NCI-H82 (cell line): ENCODE results near the gene CHST15.

Experiments used
- DNase-seq: peaks from one replicate; lab custom pipeline; 2025; lab: John Stamatoyannopoulos, UW

Gene CHST15

DNA sequence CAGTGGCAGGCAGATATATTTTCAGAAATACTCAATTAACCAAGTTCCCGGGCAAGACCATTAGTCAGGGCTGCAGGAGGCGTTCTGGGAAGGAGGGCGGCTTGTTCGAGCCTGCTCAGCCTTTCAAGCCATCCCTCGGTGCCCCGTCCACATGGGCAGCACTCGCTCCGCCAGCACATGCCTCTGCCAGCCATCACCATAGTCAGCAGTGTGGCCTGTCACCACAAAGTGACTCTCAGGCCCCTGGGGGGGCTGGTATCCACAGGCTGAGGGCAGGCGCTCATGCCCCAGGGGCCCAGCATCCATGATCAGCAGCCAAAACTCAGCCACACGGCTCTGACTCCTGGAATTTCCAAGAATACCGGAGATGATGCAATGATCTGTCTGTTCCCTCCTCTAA, 81.9 kb downstream of the CHST15 start:
- no peak for DNase-seq

DNA sequence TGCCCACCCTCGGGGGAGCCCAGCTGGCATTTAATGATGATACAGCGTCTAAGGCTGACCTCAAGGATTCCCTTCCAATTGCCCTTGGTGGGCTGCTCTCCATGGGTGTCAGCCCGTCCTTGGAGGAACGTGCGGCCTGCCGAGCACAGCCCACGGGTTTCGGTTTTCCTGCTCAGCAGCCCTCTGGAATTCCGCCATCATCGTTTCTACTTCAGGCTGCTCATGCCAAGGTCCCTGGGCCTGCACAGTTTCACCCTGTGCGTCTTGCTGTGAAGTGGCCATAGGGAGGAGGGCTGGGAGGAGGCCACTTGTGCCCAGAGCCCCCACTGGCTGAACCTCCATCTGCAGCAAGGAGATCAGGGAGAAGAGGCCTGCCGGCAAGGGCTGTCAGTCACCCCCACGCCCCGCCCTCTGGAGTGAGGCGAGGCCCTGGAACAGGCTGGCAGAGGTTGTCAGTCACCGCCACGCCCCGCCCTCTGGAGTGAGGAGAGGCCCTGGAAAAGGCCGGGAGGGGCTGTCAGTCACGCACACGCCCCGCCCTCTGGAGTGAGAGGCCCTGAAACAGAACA, 82.8 kb downstream of the CHST15 start:
- no peak for DNase-seq

- no peak for DNase-seq
Observed at GRCh38 chr10:124010024-124010423, 83.4 kb downstream of the CHST15 start.

- no peak for DNase-seq
Observed at GRCh38 chr10:124009231-124010015, 84.0 kb downstream of the CHST15 start.

- DNase-seq: no peak
Observed at GRCh38 chr10:124008681-124009080, 84.7 kb downstream of the CHST15 start.

DNA sequence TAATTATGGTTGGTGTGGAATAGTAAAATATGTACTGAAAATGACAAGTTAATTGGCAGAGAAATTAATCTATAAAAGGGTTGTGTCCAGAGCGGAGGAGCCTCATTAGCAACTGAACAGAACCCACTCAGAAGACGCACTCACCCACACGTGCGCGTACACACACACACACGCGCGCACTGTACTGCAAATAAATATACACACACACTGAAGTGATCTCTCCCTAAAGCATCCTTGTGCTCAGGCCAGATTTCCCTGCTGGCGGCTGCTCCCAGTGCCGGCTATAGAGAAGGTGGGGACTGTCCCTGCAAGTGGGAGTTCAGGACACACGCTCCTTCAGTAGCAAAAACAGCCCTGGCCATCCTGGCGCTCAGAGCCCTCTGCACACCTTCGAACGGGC, 85.2 kb downstream of the CHST15 start:
- DNase-seq: no peak

GRCh38 chr10:124007773-124008145, 85.6 kb downstream of the CHST15 start:
- no peak for DNase-seq

DNA sequence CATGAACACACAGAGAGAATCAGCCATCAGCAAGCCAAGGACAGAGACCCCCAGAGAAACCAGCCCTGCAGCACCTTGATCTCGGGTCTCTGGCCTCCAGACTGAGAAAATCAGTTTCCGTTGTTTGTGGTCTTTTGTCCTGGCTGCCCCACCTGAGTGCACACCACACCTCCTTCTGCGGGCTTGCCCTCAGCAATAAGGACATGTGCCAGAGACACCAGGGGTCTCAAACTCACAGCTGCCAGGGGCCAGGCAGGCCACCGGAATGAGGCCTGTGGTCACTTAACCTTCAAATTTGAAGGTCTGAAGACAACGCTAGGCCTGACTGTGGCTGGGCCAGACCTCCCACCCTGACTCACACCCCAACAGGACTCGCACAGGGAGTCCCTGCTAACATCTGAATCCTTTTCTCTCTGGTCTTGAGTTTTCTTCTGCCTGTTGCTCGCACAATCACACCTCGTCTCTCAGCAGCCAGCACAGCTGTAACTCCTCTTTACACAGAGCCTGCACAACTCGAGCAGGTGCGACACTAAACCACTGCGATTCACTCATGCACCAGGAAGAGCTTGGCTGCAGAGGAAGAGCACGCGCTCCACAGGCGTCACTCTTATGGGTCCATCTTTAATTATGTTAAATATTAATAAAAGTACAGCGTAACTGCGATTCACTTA, 86.2 kb downstream of the CHST15 start:
- DNase-seq: no peak

DNA sequence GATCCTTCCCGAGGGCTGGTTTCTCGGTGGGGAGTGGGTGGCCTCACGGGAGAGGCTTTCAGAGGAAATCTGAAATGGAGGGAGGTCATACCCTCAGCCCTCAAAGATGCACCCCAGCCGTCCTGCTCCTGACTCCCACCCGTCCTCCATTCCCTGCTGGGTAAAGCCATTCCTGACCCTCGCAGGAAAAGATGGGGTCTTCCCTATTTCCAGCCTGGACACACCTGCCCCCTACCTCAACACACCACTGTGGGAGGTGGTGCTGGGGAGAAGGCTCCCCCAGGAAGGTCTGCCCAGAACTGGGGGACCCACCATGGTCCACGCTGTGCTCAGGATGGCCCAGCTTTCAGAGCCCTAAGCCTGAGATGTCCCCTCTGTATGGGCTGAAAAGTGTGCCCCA, 86.9 kb downstream of the CHST15 start:
- DNase-seq: no peak

DNA sequence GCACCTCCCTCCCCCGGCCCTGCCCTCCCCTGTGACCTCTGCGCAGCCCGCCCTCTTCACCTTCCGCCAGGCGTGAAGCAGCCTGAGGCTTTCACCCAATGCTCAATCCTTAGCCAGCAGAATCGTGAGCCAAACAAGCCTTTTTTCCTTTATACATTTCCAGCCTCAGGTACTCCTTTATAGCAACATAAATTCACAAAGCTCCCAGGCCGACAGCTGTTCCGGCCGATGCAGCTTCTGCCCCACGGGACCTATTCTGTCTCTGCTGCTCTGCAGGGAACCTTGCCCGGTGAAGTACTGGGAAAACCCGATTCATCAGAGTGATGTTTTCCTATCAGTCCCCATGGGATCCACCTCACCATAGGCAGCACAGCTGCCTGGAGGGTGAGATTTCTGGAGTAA, 87.4 kb downstream of the CHST15 start:
- peak; percentile 8 for DNase-seq

DNA sequence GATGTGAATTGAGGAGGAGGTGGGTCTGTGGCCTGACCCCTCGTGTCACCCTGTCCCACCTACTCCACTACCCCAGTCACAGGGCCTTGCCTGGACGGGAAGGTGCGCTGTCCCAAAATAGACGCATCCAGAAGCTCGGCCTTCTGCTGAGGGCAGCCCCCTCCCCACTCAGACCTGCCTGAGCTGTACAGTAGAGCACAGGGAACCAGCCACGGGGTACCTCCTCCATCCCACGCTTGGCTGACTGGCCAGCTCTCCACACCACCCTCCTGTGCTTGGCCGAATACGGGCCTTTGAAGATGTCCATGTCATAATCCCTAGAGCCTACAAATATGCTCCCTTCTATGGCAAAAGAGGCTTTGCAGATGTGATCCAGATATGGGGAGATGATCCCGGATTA, 88.3 kb downstream of the CHST15 start:
- DNase-seq: peak; percentile 23

GRCh38 chr10:124004663-124005004, 88.8 kb downstream of the CHST15 start:
- no peak for DNase-seq

- DNase-seq: no peak
Observed at GRCh38 chr10:124003871-124004662, 89.3 kb downstream of the CHST15 start.

- no peak for DNase-seq
Observed at GRCh38 chr10:124003481-124003870, 89.9 kb downstream of the CHST15 start.

GRCh38 chr10:124003070-124003419, 90.4 kb downstream of the CHST15 start:
- no peak for DNase-seq

DNA sequence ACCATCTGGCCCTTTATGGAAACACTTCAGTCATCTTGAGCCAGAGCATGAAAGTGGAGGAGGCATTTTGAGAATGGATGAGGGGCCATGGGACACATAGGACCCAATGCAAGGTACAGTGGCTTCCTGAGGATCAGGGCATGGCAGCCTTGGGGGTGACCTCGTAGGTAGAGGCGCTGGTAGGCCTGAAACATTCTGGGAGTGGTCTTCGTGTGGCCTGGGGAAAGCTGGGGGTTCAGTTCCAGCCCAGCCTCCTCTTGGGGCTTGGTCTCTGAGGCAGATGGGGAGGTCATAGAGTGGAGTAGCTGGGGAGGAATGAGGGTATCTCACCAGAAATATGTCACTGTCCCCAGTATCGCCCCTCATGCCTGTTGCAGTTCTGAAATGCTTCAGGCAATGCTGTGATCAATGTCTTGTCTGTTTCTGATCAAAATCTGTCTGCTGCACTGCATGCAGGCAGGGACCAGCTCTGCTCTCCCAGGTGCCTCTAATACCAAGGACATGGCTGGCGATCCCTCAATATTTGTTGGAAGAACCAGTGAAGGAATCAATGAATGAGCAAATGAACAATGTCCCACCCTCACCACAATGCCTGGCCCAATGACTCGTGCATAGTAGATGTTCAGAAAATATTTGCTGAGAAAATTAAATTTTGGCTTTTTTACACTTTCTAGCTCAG, 90.9 kb downstream of the CHST15 start:
- no peak for DNase-seq

- no peak for DNase-seq
Observed at GRCh38 chr10:124001391-124002148, 91.8 kb downstream of the CHST15 start.

DNA sequence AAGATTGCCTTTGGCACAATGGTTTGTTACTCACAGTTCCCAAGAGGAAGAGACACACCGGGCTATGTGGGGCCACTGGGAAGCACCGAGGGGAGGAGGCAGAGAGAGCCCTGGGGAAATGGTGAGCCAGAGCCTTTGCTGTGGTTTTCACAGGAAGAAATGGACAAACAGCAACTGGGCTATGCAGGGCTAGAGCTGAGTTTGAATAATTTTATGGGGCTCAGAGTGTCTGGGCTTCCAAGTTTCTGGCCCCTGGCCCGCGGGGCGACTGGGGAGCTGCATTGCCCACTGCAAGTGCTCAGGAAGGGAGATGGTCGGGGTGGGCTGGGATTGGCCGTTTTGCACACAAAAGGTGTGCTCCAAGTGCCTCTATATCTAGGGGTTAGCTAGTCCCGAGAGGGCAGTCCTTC, 92.6 kb downstream of the CHST15 start:
- no peak for DNase-seq

DNA sequence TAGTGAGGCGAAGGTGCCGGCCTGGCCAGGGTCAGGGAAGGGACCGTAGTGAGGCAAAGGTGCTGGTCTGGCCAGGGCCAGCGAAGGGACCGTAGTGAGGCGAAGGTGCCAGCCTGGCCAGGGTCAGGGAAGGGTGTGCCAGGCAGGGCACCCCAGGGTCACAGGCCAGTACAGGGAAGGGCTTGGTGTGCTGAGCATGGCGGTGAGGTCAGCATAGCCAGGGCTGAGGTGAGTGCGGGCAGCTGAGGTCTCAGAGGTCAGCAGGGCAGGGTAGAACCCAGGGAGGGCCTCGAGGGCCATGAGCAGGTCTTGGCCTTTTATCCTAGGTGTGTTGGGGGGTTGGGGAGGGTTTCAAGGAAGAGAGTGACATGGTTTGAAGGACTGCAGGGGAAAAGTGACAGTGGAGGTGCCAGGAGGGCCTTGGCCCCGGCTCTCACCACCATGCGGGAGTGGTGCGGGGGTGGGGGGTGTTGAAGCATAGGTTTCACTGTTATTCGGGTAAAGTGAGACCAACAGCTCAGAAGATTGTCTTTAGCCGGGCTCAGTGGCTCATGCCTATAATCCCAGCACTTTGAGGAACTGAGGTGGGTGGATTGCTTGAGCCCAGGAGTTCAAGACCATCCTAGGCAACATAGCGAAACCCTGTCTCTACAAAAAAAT, 93.3 kb downstream of the CHST15 start:
- DNase-seq: no peak

DNA sequence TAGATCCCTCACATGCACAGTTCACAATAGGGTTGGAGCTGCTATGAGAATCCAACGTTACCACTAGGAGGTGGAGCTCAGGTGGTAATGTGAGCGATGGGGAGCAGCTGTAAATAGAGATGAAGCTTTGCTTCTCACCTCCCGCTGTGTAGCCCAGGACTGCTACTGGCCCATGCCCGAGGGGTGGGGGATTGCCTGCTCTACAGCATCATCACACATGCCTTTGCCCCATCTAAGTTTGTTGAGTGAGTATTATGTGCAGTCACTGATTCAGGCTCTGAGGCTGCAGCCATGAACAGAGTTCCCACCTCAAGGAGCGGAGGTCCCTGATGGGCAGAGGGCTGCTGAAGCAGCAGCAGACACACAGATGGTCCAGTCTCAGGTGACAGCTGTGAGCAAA, 94.1 kb downstream of the CHST15 start:
- DNase-seq: no peak
